ENCODE results near the gene LDHD. TPM values are rescaled to one million over a fixed set of nuclear protein-coding genes. Genes with fewer than 3 reads are reported as not detected.

The LDHD gene
- total RNA-seq, result 0.29 and 0.98 TPM in 2 replicates

DNA sequence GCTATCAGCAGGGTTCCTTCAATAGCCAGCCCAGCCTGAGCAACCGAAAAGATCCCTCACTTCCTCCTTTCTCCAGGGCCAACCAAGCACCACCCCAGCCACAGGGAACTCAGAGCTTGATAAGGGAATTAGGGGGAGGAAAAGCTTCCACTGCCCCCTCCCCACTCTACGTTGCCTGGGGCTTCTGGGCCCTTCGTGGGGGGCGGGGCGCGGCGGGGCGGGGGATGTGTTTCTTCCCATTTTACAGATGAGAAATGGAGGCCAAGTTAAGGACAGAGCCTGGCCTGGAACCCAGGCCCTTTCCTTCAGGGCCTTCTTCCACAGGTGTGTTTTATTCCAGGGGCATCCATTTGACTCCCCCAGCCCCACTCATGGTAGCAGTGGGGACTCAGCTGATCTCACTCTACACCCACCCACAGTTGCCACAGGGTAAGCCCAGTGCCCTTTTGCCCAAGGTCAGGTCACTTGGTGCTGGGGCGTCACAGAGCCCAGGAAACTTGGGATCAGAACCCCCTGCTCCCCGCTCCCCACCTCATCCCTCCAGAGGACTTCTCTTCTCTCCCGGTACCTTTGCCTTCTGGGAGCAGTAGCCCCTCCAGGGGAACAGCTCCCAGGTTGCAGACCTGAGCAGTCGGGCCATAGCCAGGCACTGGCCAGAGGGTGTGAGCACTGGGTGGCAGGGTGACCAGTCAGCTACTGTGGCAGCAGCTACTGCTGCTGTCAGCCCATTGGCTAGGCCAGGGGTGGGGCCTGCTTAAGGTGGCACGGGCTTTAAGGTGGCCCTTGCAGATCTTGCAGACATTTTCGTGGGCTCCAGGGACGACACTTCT is at the start of gene LDHD:
Gene LDHD (minus strand): TSS at position 700 of the 830 bp plus-strand sequence. CDS start 60 bp downstream, at position 640.

DNA sequence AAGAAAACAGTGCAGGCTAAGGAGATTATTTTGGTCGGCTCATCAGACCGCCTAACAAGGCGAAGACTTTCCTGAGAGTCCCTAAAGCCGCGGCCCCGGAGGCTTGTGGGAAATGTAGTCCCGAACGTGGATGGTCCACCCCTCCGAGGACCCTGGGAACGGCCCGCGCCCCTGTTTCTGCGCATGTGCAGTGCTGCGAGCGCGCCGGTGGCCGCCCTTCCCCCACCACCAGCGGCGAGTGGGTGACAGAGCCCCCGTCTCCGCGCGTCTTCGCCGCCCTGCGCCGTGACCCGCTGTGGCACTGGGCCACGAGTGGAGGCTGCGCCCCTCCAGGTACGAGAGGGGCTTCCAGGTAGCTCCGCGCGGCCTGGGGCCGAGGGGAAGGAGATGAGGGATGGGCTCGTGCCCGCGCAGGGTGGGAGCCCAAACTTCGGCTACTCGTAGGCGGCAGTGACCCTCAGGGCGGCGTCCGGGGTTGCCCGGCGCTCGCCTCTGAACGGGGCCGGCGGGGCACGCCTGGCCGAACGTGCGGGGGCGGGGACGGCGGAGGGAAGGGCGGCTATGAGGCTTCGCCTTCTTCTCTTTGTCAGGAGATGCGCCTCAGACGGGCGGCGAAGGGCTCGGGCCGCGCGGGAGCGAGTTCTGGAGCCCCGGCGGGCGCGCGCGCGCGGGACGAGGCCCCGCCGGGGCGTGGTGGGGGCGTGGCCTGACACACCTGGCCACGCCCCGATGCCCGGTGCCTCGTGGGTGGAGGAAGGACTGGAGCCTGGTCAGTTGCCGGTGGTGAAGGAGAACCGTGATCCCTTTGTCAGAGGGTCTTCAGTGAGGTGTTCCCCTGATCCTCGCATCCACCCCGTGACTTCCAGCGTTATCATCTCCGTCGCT is 32.0 kb upstream of the LDHD start, which contains the start of gene ZFP1:
Gene ZFP1 (plus strand): TSS at position 214 of the 885 bp plus-strand sequence. CDS start 4,428 bp downstream, outside the sequence.

Other genes with a start within 250 kb of the LDHD start
- gene WDR59, start 131.7 kb downstream of the LDHD start, total RNA-seq, result 15.8 and 20.6 TPM in 2 replicates
- gene ZNRF1, start 117.8 kb downstream of the LDHD start, total RNA-seq, result 33.4 and 42.8 TPM in 2 replicates
- gene ZFP1, start 31.7 kb upstream of the LDHD start, total RNA-seq, result 10.8 and 13.9 TPM in 2 replicates
- gene CTRB2, start 90.4 kb upstream of the LDHD start, total RNA-seq, result not detected in 2 replicates
- not detected in 2 replicates for gene CTRB1, start 102.2 kb upstream of the LDHD start, total RNA-seq
- 232 and 361 TPM in 2 replicates for gene BCAR1, start 134.8 kb upstream of the LDHD start, total RNA-seq